Measurements from ENCODE around the gene APBB1IP.

DNA sequence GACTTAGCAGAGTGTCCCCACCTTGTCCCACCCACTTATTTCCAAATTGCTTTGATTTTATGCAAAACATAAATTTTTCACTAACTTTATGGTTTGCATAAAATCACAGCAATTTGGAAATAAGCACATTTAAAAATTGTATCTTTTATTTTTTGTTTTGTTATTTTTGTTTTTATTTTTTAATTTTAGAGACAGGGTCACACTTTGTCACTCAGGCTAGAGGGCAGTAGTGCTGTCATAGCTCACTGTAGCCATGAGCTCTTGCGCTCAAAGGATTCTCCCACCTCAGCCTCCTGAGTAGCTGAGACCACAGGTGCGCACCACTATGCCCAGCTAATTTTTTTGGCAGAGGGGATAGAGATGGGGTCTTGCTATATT is 43.2 kb downstream of the APBB1IP start:
- TF ChIP-seq, protein P1, sequence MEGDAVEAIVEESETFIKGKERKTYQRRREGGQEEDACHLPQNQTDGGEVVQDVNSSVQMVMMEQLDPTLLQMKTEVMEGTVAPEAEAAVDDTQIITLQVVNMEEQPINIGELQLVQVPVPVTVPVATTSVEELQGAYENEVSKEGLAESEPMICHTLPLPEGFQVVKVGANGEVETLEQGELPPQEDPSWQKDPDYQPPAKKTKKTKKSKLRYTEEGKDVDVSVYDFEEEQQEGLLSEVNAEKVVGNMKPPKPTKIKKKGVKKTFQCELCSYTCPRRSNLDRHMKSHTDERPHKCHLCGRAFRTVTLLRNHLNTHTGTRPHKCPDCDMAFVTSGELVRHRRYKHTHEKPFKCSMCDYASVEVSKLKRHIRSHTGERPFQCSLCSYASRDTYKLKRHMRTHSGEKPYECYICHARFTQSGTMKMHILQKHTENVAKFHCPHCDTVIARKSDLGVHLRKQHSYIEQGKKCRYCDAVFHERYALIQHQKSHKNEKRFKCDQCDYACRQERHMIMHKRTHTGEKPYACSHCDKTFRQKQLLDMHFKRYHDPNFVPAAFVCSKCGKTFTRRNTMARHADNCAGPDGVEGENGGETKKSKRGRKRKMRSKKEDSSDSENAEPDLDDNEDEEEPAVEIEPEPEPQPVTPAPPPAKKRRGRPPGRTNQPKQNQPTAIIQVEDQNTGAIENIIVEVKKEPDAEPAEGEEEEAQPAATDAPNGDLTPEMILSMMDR (IDR thresholded peaks at IDR 0.05; ENCODE audit: insufficient read depth, low read length), result no peak
- TF ChIP-seq SPI1 (IDR thresholded peaks at IDR 0.05; ENCODE audit: borderline replicate concordance, low read depth), result no peak
